Astrocyte (in vitro differentiated cells and primary cell): ENCODE data around the gene TAF15.

Experiments
- CTCF ChIP-seq: IDR thresholded peaks from 2 replicates; pipeline ENCODE4 v1.5.1; 2011; ENCODE audit warnings: low read depth, mild to moderate bottlenecking, inconsistent platforms, low read length, moderate library complexity; ENCODE audit not compliant: insufficient read depth
- EZH2 ChIP-seq: IDR thresholded peaks from 2 replicates; pipeline ENCODE4 v1.6.1; 2012; ENCODE audit warnings: mild to moderate bottlenecking, low read length, inconsistent platforms; ENCODE audit not compliant: insufficient read depth

GRCh38 chr17:35867574-35867973 is 58.3 kb downstream of the TAF15 start:
- TF ChIP-seq CTCF (no peak), EZH2 (no peak)
